RWPE2 (cell line): ENCODE results near the gene MMP20.

Experiments
- ATAC-seq: fragments of 200-7000 bp; cut with Tn5 transposase; 3 replicates; pipeline ENCODE4 v1.9.1; 2021; ENCODE audit warnings: low read depth
- DNase-seq: peaks from one replicate; pipeline ENCODE4 v3.0.0-alpha.2; 2020; ENCODE audit warnings: low spot score
- H3K27ac ChIP-seq: fragments of 450-650 bp; 2 replicates; pipeline ENCODE4 v1.5.1; 2017; ENCODE audit warnings: mild to moderate bottlenecking; ENCODE audit not compliant: poor library complexity, severe bottlenecking
- H3K27me3 ChIP-seq: fragments of 250-450 bp; sonication (Bioruptor Pico); 2 replicates; pipeline ENCODE4 v1.5.1; 2021; ENCODE audit warnings: mild to moderate bottlenecking, moderate library complexity; ENCODE audit not compliant: insufficient read depth, poor library complexity, severe bottlenecking
- H3K36me3 ChIP-seq: fragments of 250-450 bp; sonication (Bioruptor Pico); 2 replicates; pipeline ENCODE4 v1.5.1; 2020; ENCODE audit warnings: low read depth, mild to moderate bottlenecking, moderate library complexity
- H3K4me1 ChIP-seq: fragments of 250-450 bp; sonication (Bioruptor Pico); 2 replicates; pipeline ENCODE4 v1.5.1; 2021; ENCODE audit warnings: mild to moderate bottlenecking, moderate library complexity; ENCODE audit not compliant: insufficient read depth, poor library complexity, severe bottlenecking
- H3K4me3 ChIP-seq: fragments of 250-450 bp; sonication (Bioruptor Pico); 2 replicates; pipeline ENCODE4 v1.5.1; 2021; ENCODE audit warnings: mild to moderate bottlenecking, moderate library complexity; ENCODE audit not compliant: severe bottlenecking
- H3K9me3 ChIP-seq: fragments of 250-450 bp; sonication (Bioruptor Pico); 2 replicates; pipeline ENCODE4 v1.5.1; 2021; ENCODE audit warnings: mild to moderate bottlenecking, moderate library complexity; ENCODE audit not compliant: severe bottlenecking
- CTCF ChIP-seq: fragments of 450-650 bp; IDR thresholded peaks from one replicate; pipeline ENCODE4 v1.5.1; 2017; ENCODE audit warnings: mild to moderate bottlenecking, moderate library complexity; ENCODE audit not compliant: poor library complexity, severe bottlenecking

MMP20 gene

GRCh38 chr11:102662607-102663006, 37.5 kb upstream of the MMP20 start:
- H3K4me3 ChIP-seq = no peak overlapping the region
- no peaks in the 10 kb centered on the region for H3K9me3 ChIP-seq
- DNase-seq (no peak), ATAC-seq (no peak)
- H3K27ac ChIP-seq = no peak overlapping the region
- H3K27me3 ChIP-seq = no peaks in the 10 kb centered on the region
- H3K36me3 ChIP-seq = no peaks in the 10 kb centered on the region
- TF ChIP-seq CTCF = no peak
- H3K4me1 ChIP-seq = no peaks in the 10 kb centered on the region

- Histone ChIP-seq H3K4me1 (no peaks in the 10 kb centered on the region), H3K9me3 (no peaks in the 10 kb centered on the region), H3K4me3 (no peak overlapping the region), H3K36me3 (no peaks in the 10 kb centered on the region), H3K27me3 (no peaks in the 10 kb centered on the region), H3K27ac (no peak overlapping the region)
- DNase-seq (no peak), ATAC-seq (no peak)
- no peak for TF ChIP-seq CTCF
Measured at GRCh38 chr11:102661040-102661439, 35.9 kb upstream of the MMP20 start.

GRCh38 chr11:102656528-102656927, 31.4 kb upstream of the MMP20 start:
- TF ChIP-seq CTCF = no peak
- ATAC-seq = no peak
- no peaks in the 10 kb centered on the region for H3K27me3 ChIP-seq

GRCh38 chr11:102655547-102655946, 30.4 kb upstream of the MMP20 start:
- TF ChIP-seq CTCF = no peak
- no peak for DNase-seq
- H3K9me3 ChIP-seq = peaks cover 3% of the 10 kb centered on the region

More at GRCh38 chr11:102656528-102656927, 31.4 kb upstream of the MMP20 start:
- H3K4me3 ChIP-seq = no peak overlapping the region
- H3K9me3 ChIP-seq = peaks cover 3% of the 10 kb centered on the region
- no peaks in the 10 kb centered on the region for H3K4me1 ChIP-seq
- no peak overlapping the region for H3K27ac ChIP-seq
- H3K36me3 ChIP-seq = no peaks in the 10 kb centered on the region
- no peak for DNase-seq

GRCh38 chr11:102654761-102655160, 29.6 kb upstream of the MMP20 start:
- TF ChIP-seq CTCF = no peak
- Histone ChIP-seq H3K36me3 (no peaks in the 10 kb centered on the region), H3K27me3 (no peaks in the 10 kb centered on the region), H3K27ac (no peak overlapping the region), H3K4me1 (no peaks in the 10 kb centered on the region), H3K9me3 (peaks cover 3% of the 10 kb centered on the region), H3K4me3 (no peak overlapping the region)
- no peak for DNase-seq
- ATAC-seq = no peak

More at GRCh38 chr11:102655547-102655946, 30.4 kb upstream of the MMP20 start:
- H3K27me3 ChIP-seq = no peaks in the 10 kb centered on the region
- H3K36me3 ChIP-seq = no peaks in the 10 kb centered on the region
- no peak overlapping the region for H3K4me3 ChIP-seq
- H3K4me1 ChIP-seq = no peaks in the 10 kb centered on the region
- ATAC-seq = no peak
- H3K27ac ChIP-seq = no peak overlapping the region
